PFSK-1 (cell line): ENCODE data around the gene ATF6.

Source experiments
- POLR2AphosphoS5 ChIP-seq: IDR thresholded peaks from 2 replicates; pipeline ENCODE4 v1.6.1; 2012; ENCODE audit warnings: low read depth, mild to moderate bottlenecking, control low read depth, low read length, moderate library complexity
- SIN3A ChIP-seq: IDR thresholded peaks from 2 replicates; pipeline ENCODE4 v1.6.1; 2012; ENCODE audit warnings: mild to moderate bottlenecking, low read length, moderate library complexity, borderline replicate concordance; ENCODE audit not compliant: insufficient read depth
- TAF1 ChIP-seq: IDR thresholded peaks from 2 replicates; pipeline ENCODE4 v1.6.1; 2012; ENCODE audit warnings: low read length, control low read depth, borderline replicate concordance; ENCODE audit not compliant: insufficient read depth

DNA sequence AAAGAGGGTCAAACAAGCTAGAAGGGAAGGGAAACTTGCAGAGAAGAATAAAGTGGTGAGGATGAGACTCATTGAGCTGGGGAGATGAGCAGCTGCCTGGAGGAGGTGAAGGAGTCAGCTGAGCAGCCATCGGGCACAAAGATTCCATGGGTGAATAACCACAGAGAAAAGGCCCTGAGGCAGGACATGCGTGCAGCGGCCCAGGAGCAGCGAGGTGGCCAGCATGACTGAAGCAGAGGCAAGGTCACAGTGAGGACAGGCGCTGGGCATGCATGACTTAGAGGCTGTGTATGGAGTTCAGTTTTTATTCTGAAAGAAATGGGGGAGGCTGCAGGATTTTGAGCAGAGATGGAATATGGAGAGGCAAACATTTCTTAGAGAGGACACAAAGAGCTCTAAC lies 232.7 kb downstream of the ATF6 start:
- no peak for TF ChIP-seq POLR2AphosphoS5
- TF ChIP-seq SIN3A, result no peak
- no peak for TF ChIP-seq TAF1
